ENCODE data around the gene PNLIPRP3. TPM values are rescaled to one million over a fixed set of nuclear protein-coding genes. Genes with fewer than 3 reads are reported as not detected.

The PNLIPRP3 gene
- total and polyA plus RNA-seq, 2 of the 8 experiments (the other 6 are each of a cell fraction or from before 2014, with no cell fraction given): not detected

- Histone ChIP-seq H3K4me3 (ENCODE audit: extremely low read depth in 1 of 4, insufficient read depth in 2 of 4, low read depth in 3 of 4, low read length in 4 of 4) (no peak overlapping the region), H3K4me2 (ENCODE audit: insufficient read depth in 1 of 2, low read depth in 2 of 2, low read length in 2 of 2) (no peak overlapping the region), H2BK5ac (ENCODE audit: low read depth, low read length) (no peak overlapping the region), H3K9ac (replicated peaks in 1 of 4; ENCODE audit: extremely low read depth in 1 of 4, low read depth in 3 of 4, low read length in 3 of 4) (no peak overlapping the region), H2AFZ (ENCODE audit: low read length) (no peak overlapping the region), H3K23me2 (ENCODE audit: low read depth, low read length) (no peaks in the 10 kb centered on the region), H3K27ac (ENCODE audit: low read depth, low read length) (no peak overlapping the region), H2BK20ac (ENCODE audit: low read length) (no peak overlapping the region), H3K56ac (replicated peaks; ENCODE audit: insufficient read length, low read depth, low read length) (no peak overlapping the region), H3K14ac (ENCODE audit: insufficient read length) (no peak overlapping the region), H3K4me1 (replicated peaks in 1 of 4; ENCODE audit: control insufficient read depth in 3 of 4, insufficient read depth in 4 of 4, low read length in 3 of 4) (no peaks in the 10 kb centered on the region; a peak in 1 of 7 replicates), H4K5ac (ENCODE audit: insufficient read length, low read depth, low read length) (no peak overlapping the region), H4K91ac (replicated peaks; ENCODE audit: insufficient read length, low read length) (no peak overlapping the region), H3K9me3 (ENCODE audit: insufficient read depth in 2 of 2, low read depth in 1 of 2, low read length in 1 of 2) (no peaks in the 10 kb centered on the region), H3K23ac (ENCODE audit: insufficient read length) (no peak overlapping the region), H3K27me3 (replicated peaks in 1 of 4; ENCODE audit: control insufficient read depth in 3 of 4, extremely low read depth in 1 of 4, insufficient read depth in 3 of 4, low read length in 3 of 4) (no peaks in the 10 kb centered on the region), H2BK12ac (ENCODE audit: low read depth, low read length) (no peak overlapping the region), H3K36me3 (ENCODE audit: control insufficient read depth in 2 of 4, insufficient read depth in 4 of 4, low read length in 3 of 4) (no peaks in the 10 kb centered on the region), H3K18ac (ENCODE audit: extremely low read depth, low read length) (no peak overlapping the region), H4K20me1 (replicated peaks in 1 of 2; ENCODE audit: control insufficient read depth in 1 of 2, insufficient read depth in 2 of 2, low read length in 2 of 2) (no peaks in the 10 kb centered on the region), H4K8ac (ENCODE audit: extremely low read depth, insufficient read depth, low read length) (no peak overlapping the region), H3K79me2 (ENCODE audit: control insufficient read depth in 1 of 2, insufficient read depth in 2 of 2, low read length in 2 of 2) (no peaks in the 10 kb centered on the region), H2BK15ac (ENCODE audit: low read length) (no peak overlapping the region), H3K79me1 (ENCODE audit: low read depth, low read length) (no peaks in the 10 kb centered on the region), H2AK5ac (ENCODE audit: low read depth, low read length) (no peak overlapping the region), H2BK120ac (replicated peaks; ENCODE audit: low read depth, low read length) (no peak overlapping the region), H3K4ac (replicated peaks; ENCODE audit: insufficient read length, low read depth, low read length) (no peak overlapping the region)
- FAIRE-seq (no peak), DNase-seq (ENCODE audit: low read depth in 1 of 2, low spot score in 2 of 2) (no peak)
- ChIA-PET POLR2A (ENCODE audit: partially characterized antibody) (no interaction called here), CTCF (ENCODE audit: partially characterized antibody) (interaction anchor here (0.6 to 1.4 kb wide), 3 partner anchors 11 to 67 kb away, joined by 3 to 4 read pairs (median 3); no protein-coding TSS in a partner anchor)
- TF ChIP-seq NANOG (IDR thresholded peaks at IDR 0.05; ENCODE audit: insufficient read depth, low read depth, low read length, poor library complexity, severe bottlenecking) (no peak), ASH2L (IDR thresholded peaks at IDR 0.05; ENCODE audit: low read length) (no peak), CBX8 (IDR thresholded peaks at IDR 0.05; ENCODE audit: borderline replicate concordance, low read depth, low read length) (no peak), KDM5A (IDR thresholded peaks at IDR 0.05; ENCODE audit: low read length) (no peak), BRCA1 (IDR thresholded peaks at IDR 0.05; ENCODE audit: low read depth, low read length) (no peak), CHD2 (IDR thresholded peaks at IDR 0.05; ENCODE audit: low read length) (no peak), SUZ12 (IDR thresholded peaks at IDR 0.05; ENCODE audit: low read length) (no peak), POU5F1 (IDR thresholded peaks at IDR 0.05; ENCODE audit: low read depth, low read length) (no peak), POLR2AphosphoS5 (IDR thresholded peaks at IDR 0.05; ENCODE audit: low read depth, low read length) (no peak), BCL11A (IDR thresholded peaks at IDR 0.05; ENCODE audit: low read depth in 2 of 2, low read length in 2 of 2) (no peak), HDAC6 (IDR thresholded peaks at IDR 0.05; ENCODE audit: low read depth, low read length) (no peak), TBP (IDR thresholded peaks at IDR 0.05; ENCODE audit: low read depth, low read length) (no peak)
- WGBS, 2 experiments (ENCODE audit: extremely low coverage in 1 of 2, insufficient coverage in 1 of 2, insufficient read length in 1 of 2, insufficient replicate concordance in 2 of 2, low coverage in 1 of 2, low lambda C conversion rate in 2 of 2, missing lambda C conversion rate in 1 of 2): 79% methylated on average over 3 of the region's 3 CpGs; no CpG with 5 or more reads in 1 of the 2 experiments
Observed at GRCh38 chr10:116526219-116526618, 98.6 kb downstream of the PNLIPRP3 start.
